HEK293T (cell line): ENCODE data around the gene UMAD1.

Experiments
- ARNT ChIP-seq: fragments of 450-650 bp; IDR thresholded peaks from 2 replicates; pipeline ENCODE4 v1.6.1; 2017; ENCODE audit warnings: mild to moderate bottlenecking
- BHLHE40 ChIP-seq: fragments of 450-650 bp; IDR thresholded peaks from 2 replicates; pipeline ENCODE4 v1.6.1; 2016; ENCODE audit warnings: mild to moderate bottlenecking, moderate library complexity, borderline replicate concordance
- CTBP1 ChIP-seq: fragments of 450-650 bp; IDR thresholded peaks from 2 replicates; pipeline ENCODE4 v1.6.1; 2016; ENCODE audit warnings: borderline replicate concordance
- ELF4 ChIP-seq: fragments of 450-650 bp; IDR thresholded peaks from 2 replicates; pipeline ENCODE4 v1.6.1; 2017; ENCODE audit warnings: antibody characterized with exemption
- HDGF ChIP-seq: fragments of 450-650 bp; IDR thresholded peaks from 2 replicates; pipeline ENCODE4 v1.6.1; 2017; ENCODE audit warnings: antibody characterized with exemption, borderline replicate concordance
- L3MBTL2 ChIP-seq: fragments of 450-650 bp; conservative IDR thresholded peaks from 2 replicates; pipeline ENCODE4 v1.6.1; 2016; ENCODE audit warnings: mild to moderate bottlenecking
- LEF1 ChIP-seq: fragments of 450-650 bp; IDR thresholded peaks from 2 replicates; pipeline ENCODE4 v1.6.1; 2017; ENCODE audit warnings: mild to moderate bottlenecking, borderline replicate concordance
- SP1 ChIP-seq: fragments of 450-650 bp; IDR thresholded peaks from 2 replicates; pipeline ENCODE4 v1.6.1; 2017
- TARDBP ChIP-seq: fragments of 450-650 bp; IDR thresholded peaks from 2 replicates; pipeline ENCODE4 v1.6.1; 2016
- ZNF384 ChIP-seq: fragments of 450-650 bp; IDR thresholded peaks from 2 replicates; pipeline ENCODE4 v1.6.1; 2016

DNA sequence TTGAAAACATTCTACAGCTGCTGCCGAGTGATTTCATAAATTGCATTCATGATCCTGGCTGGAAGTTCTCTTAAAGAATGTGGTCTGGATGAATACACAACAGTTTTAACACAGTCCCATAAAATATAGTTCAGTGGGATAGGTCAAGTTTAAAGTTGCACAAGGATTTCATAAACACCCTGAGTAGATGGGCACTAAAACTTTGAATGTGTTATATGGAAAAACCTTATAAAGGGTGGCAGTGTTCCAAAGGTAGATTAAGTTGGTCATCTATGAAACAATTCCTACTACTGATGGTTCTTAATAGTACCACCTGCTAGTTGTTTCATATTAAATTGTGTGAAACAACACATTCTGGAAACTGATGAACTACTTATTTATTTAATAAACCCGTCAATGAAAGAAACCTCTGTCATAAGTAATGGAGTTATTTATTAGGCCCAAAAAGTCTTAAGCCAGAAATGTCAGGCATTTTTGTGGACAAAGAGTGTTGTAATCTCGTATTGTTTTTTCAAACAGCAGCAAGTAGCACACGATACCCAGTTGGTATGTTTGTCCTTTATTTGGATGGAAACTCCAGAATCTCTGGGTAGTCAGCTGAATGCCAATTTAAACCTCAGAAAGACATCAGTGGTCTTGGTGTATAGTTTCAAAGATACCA is 92.2 kb downstream of the UMAD1 start:
- TF ChIP-seq L3MBTL2 (no peak), SP1 (no peak), ZNF384 (no peak), LEF1 (no peak), BHLHE40 (no peak), HDGF (no peak), ELF4 (no peak), ARNT (no peak), TARDBP (no peak), CTBP1 (no peak)
